ENCODE measurements around the gene RRAD.

RRAD gene

GRCh38 chr16:66928702-66929388 is 3.5 kb upstream of the RRAD start:
- peak in 1 of 2 experiments; percentile 45 for DNase-seq (ENCODE audit: low read depth in 1 of 2, low spot score in 1 of 2)
- TF ChIP-seq SPI1 (IDR thresholded peaks at IDR 0.05; ENCODE audit: borderline replicate concordance, low read depth): no peak
- TF ChIP-seq REST (IDR thresholded peaks at IDR 0.05; ENCODE audit: insufficient replicate concordance, low read depth): no peak
- TF ChIP-seq GABPA (IDR thresholded peaks at IDR 0.05; ENCODE audit: low read depth): no peak
- no peak for TF ChIP-seq POLR2AphosphoS5 (IDR thresholded peaks at IDR 0.05; ENCODE audit: low read depth)
- TF ChIP-seq CTCF (IDR thresholded peaks at IDR 0.05; ENCODE audit: insufficient read depth, low read length): no peak
- Histone ChIP-seq H3K27ac (replicated peaks) (no peak overlapping the region), H3K27me3 (ENCODE audit: insufficient read depth, poor library complexity, severe bottlenecking) (peaks cover 23% of the 10 kb centered on the region), H3K4me3 (replicated peaks; ENCODE audit: insufficient read depth, low read length) (no peak overlapping the region)

GRCh38 chr16:66927918-66928649 is 2.7 kb upstream of the RRAD start:
- TF ChIP-seq POLR2AphosphoS5 (IDR thresholded peaks at IDR 0.05; ENCODE audit: low read depth): no peak
- no peak for TF ChIP-seq REST (IDR thresholded peaks at IDR 0.05; ENCODE audit: insufficient replicate concordance, low read depth)
- no peak for TF ChIP-seq SPI1 (IDR thresholded peaks at IDR 0.05; ENCODE audit: borderline replicate concordance, low read depth)
- no peak for TF ChIP-seq GABPA (IDR thresholded peaks at IDR 0.05; ENCODE audit: low read depth)
- TF ChIP-seq CTCF (IDR thresholded peaks at IDR 0.05; ENCODE audit: insufficient read depth, low read length): no peak

GRCh38 chr16:66926961-66927436 is 1.7 kb upstream of the RRAD start:
- TF ChIP-seq REST (IDR thresholded peaks at IDR 0.05; ENCODE audit: insufficient replicate concordance, low read depth) (no peak), POLR2AphosphoS5 (IDR thresholded peaks at IDR 0.05; ENCODE audit: low read depth) (no peak), CTCF (IDR thresholded peaks at IDR 0.05; ENCODE audit: insufficient read depth, low read length) (no peak), GABPA (IDR thresholded peaks at IDR 0.05; ENCODE audit: low read depth) (no peak), SPI1 (IDR thresholded peaks at IDR 0.05; ENCODE audit: borderline replicate concordance, low read depth) (no peak)
- H3K27ac ChIP-seq (replicated peaks): no peak overlapping the region
- H3K4me3 ChIP-seq (replicated peaks; ENCODE audit: insufficient read depth, low read length): no peak overlapping the region
- H3K27me3 ChIP-seq (ENCODE audit: insufficient read depth, poor library complexity, severe bottlenecking): peaks cover 31% of the 10 kb centered on the region
- DNase-seq (ENCODE audit: low read depth in 1 of 2, low spot score in 1 of 2): no peak

More at GRCh38 chr16:66927918-66928649, 2.7 kb upstream of the RRAD start:
- Histone ChIP-seq H3K27ac (replicated peaks) (no peak overlapping the region), H3K4me3 (replicated peaks; ENCODE audit: insufficient read depth, low read length) (no peak overlapping the region), H3K27me3 (ENCODE audit: insufficient read depth, poor library complexity, severe bottlenecking) (peaks cover 31% of the 10 kb centered on the region)
- no peak for DNase-seq (ENCODE audit: low read depth in 1 of 2, low spot score in 1 of 2)

All from HL-60 (cell line).